ENCODE measurements around the gene GAD1. TPM values are rescaled to one million over a fixed set of nuclear protein-coding genes. Genes with fewer than 3 reads are reported as not detected.
A peak's percentile ranks its signal among the peaks of the same experiment; 100 is the strongest.

Gene GAD1
- total and polyA plus RNA-seq, 2 of the 8 experiments (the other 6 are each of a cell fraction or from before 2014, with no cell fraction given), result 0.65 to 1.0 TPM

DNA sequence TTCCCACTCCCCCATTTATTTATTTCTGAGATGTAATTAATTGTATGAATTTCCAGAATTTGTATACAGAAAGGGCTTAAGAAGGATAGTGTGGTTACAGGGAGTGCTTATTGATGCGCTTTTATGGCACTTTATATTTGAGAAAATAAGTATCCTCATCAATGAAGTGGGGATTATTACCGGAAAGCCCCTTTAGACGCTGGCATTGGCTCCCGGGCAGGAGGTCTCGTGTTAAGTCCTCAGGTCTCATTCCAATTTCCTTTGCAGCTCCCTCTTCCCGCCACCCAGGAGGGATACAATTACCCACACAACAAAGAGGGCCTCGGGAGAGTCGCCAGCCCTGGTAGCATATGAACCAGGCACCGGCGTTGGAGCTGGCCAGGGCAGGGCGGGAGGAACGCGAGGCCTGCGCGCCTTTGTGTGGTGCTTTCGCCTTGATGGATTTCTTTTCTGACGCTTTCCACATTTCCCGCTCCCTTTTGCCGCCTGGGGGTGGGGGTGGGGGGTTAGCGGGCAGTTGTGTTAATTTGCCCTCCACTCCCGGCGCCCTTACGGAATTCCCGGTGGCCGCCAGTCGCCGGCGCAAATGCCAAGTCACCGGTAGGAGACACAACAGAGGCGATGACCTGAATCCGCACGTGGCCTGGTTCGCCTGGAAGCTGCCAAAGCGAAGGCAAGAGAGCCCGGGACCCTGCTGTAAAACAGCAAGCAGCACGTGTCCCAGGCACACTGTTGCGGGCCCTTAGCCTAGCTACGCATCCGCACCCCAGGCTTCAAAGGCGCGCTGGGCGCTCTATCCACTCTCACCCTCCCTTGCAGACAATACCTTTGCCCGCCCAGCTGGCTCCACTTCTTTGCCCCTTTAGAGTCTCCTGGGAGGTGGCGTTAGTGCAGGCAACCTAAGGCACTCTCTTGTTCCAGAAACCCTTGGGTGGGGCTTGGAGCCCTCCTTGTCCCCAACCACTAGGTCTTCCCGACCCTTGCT is 3.3 kb downstream of the GAD1 start (continued):
- TF ChIP-seq SUZ12 (IDR thresholded peaks at IDR 0.05; ENCODE audit: low read length), result peak; percentile 57
- TF ChIP-seq ASH2L (IDR thresholded peaks at IDR 0.05; ENCODE audit: low read length), result peak; percentile 46
- 0 out of 2 replicates have a peak, but pooled peaks have one; percentile 9 for TF ChIP-seq SP1 (IDR thresholded peaks at IDR 0.05; ENCODE audit: low read depth, low read length)
- 0 out of 2 replicates have a peak, but pooled peaks have one; percentile 32 for TF ChIP-seq KDM1A (IDR thresholded peaks at IDR 0.05; ENCODE audit: borderline replicate concordance, low read length)
- TF ChIP-seq TAF1 (IDR thresholded peaks at IDR 0.05; ENCODE audit: low read depth, low read length), result no peak
- no peak for TF ChIP-seq HDAC6 (IDR thresholded peaks at IDR 0.05; ENCODE audit: low read depth, low read length)
- TF ChIP-seq, protein P1, sequence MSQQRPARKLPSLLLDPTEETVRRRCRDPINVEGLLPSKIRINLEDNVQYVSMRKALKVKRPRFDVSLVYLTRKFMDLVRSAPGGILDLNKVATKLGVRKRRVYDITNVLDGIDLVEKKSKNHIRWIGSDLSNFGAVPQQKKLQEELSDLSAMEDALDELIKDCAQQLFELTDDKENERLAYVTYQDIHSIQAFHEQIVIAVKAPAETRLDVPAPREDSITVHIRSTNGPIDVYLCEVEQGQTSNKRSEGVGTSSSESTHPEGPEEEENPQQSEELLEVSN (IDR thresholded peaks at IDR 0.05), result peak; percentile 98
- no peak for TF ChIP-seq GABPA (IDR thresholded peaks at IDR 0.05; ENCODE audit: borderline replicate concordance, insufficient read depth, low read length)
